GM21367 (cell line): Measurements from ENCODE around the gene ANKRD39.
A peak's percentile ranks its signal among the peaks of the same experiment; 100 is the strongest.

Experiments used
- ATAC-seq: cut with Tn5 transposase; IDR thresholded peaks from one replicate; pipeline ENCODE4 v1.9.1; 2021; ENCODE audit not compliant: unreplicated experiment

Gene ANKRD39

GRCh38 chr2:96831679-96832078, 26.1 kb downstream of the ANKRD39 start:
- no peak for ATAC-seq

GRCh38 chr2:96830044-96830562, 27.7 kb downstream of the ANKRD39 start:
- no peak for ATAC-seq

GRCh38 chr2:96828874-96829273, 28.9 kb downstream of the ANKRD39 start:
- ATAC-seq: no peak

DNA sequence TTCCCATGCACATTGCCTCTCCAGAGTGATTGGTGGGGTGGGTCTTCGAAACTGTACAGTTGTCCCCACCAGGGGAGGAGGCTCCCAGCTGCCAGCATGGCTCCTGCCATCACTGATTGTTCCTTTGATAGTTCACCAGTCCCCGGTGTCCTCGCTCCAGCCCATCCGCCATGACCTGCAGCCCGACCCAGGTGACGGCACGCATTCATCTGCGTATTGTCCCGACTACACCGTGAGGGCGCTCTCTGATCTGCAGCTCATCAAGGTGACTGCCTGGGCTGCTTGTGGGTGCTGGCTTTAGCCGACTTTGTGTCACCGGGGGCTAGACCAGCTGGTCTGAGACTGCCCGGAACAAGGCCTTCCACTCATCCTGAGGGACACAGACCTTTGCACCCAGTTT, 29.4 kb downstream of the ANKRD39 start:
- no peak for ATAC-seq

- ATAC-seq: no peak
Observed at GRCh38 chr2:96826546-96827278, 31.1 kb downstream of the ANKRD39 start.

DNA sequence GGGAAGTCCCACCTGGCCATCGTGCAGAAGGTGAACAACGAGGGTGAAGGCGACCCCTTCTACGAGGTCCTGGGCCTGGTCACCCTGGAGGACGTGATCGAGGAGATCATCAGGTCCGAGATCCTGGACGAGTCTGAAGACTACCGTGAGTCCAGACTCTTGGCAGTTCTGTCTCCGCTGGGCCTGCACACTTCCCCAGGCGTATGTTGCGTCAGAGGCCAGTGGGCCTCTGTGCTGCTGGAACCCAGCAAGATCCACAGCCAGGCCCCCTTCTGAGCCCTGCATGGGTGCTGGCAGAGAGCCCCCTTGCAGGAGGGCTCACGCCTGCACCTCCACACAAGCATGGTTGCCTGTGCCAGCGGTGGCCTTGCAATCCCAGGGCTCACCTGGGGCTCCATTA, 32.8 kb downstream of the ANKRD39 start:
- no peak for ATAC-seq

DNA sequence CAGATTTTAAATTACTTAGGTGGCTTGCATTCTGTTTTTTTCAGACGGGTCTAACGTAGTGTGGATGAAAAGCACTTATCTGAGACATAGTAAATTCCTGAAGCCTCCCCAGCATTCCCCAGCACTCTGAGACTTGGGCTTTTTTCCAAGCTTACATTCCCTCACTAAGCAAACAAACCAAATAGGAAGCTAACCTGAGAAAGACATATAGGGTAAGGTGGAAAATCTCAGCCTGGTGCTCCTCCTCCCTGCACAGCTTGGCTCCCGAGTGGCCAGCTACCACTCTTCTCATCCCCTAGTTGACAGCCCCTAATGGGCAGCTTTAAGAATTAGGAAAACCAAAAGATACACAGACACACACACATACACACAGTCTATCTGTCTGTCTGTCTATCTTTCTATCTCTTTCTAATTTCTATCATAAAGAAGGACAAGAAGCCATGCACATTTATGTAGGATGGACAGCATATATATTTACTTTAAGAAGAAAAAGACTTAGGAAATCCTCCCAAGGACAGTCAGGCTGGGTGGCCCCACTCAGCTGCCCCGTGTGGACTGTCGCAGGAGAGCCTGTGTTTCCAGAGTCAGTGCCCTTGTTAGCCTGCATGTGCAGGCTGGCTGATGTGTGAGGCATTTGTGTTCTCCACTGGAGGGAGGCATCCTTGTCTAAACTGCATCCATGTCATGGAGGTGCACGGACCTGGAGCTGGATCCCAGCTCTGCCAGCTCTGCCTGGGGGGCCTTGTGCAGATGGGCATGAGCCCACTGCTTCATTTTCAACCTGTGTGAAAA, 33.5 kb downstream of the ANKRD39 start:
- ATAC-seq: no peak

DNA sequence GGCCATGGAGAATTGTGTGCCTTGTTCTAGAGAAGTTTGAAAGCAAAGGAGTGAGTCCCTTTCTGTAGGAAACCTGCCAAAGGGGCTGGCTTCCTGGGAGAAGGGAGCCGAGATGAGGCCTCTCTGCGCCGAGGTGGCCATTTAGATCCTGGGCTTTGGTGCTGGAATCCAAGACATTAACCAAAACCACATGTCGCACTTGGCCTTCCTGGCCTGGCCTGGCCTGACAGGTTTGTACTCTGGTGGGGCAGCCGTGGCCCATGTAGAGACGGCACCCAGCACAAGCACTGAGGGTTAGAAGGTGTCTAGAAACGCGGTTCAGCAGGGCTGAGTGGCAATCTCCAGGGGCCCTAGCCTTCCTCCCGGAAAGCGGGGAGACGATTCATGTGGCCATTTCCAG, 34.6 kb downstream of the ANKRD39 start:
- no peak for ATAC-seq

- no peak for ATAC-seq
Observed at GRCh38 chr2:96822786-96823185, 35.0 kb downstream of the ANKRD39 start.

GRCh38 chr2:96821113-96821675, 36.6 kb downstream of the ANKRD39 start:
- ATAC-seq: no peak

- ATAC-seq: no peak
Observed at GRCh38 chr2:96819876-96820511, 37.8 kb downstream of the ANKRD39 start.

- ATAC-seq: no peak
Observed at GRCh38 chr2:96819128-96819875, 38.5 kb downstream of the ANKRD39 start.

GRCh38 chr2:96817882-96818281, 39.9 kb downstream of the ANKRD39 start:
- no peak for ATAC-seq

DNA sequence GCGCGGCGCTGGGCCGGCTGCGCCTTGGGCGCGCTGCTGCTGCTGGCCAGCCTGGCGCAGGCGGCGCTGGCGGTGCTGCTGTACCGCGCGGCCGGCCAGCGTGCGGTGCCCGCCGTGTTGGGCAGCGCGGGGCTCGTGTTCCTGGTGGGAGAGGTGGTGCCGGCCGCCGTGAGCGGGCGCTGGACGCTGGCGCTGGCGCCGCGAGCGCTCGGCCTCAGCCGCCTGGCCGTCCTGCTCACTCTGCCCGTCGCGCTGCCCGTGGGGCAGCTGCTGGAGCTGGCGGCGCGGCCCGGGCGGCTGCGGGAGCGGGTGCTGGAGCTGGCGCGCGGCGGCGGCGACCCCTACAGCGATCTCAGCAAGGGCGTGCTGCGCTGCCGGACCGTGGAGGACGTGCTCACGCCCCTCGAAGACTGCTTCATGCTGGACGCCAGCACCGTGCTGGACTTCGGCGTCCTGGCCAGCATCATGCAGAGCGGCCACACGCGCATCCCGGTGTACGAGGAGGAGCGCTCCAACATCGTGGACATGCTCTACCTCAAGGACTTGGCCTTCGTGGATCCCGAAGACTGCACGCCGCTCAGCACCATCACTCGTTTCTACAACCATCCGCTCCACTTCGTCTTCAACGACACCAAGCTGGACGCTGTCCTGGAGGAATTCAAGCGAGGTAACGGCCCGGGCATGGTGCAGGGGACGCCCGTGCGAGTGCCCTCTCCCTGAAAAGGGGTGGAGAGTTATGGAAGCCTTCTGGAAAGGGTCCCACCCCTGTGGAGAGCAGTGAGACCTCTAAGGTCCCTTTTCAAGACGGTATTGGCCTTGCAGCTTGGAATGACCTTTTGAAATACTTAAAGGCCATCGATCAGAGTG, 40.7 kb downstream of the ANKRD39 start:
- ATAC-seq: no peak

DNA sequence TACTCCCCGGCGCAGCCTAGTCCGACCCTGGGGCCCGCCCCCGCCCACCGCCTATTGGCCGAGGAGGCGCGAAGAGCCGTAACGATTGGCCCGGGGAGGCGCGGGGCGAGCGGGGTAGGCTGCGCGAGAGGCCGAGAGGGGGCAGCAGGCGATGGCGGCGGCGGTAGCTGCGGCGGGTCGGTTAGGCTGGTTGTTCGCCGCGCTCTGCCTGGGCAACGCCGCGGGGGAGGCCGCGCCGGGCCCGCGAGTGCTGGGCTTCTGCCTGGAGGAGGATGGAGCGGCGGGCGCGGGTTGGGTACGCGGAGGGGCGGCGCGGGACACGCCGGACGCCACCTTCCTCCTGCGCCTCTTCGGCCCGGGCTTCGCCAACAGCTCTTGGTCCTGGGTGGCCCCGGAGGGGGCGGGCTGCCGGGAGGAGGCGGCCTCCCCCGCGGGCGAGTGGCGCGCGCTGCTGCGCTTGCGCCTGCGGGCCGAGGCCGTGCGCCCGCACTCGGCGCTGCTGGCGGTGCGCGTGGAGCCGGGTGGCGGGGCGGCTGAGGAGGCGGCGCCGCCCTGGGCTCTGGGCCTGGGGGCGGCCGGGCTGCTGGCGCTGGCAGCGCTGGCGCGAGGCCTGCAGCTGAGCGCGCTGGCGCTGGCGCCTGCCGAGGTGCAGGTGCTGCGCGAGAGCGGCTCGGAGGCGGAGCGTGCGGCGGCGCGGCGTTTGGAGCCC, 41.5 kb downstream of the ANKRD39 start, which contains the start of gene CNNM3:
CNNM3 (plus strand) TSS at position 142 of the 709 bp plus-strand sequence; CDS start at position 152, 10 bp downstream.
- ATAC-seq: peak; percentile 78

GRCh38 chr2:96815326-96816126, 42.3 kb downstream of the ANKRD39 start:
- no peak for ATAC-seq

DNA sequence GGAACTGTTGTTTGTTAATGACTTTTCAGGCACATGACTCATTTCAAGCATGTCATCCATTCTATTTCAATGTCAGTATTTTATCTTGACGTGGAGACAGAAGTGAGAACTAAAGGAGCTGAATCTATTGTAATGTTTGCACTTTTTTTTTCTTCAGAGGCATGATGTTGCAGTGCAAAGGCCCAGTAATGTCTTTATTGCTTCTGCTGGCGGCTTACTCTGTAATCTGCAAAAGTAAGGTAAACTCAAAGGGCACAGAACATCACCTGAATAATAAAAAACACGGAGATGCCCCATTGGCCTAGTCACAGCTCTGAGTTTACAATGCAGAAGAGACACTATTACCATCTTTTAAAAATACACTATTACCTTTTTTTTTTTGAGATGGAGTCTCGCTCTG, 44.2 kb downstream of the ANKRD39 start:
- ATAC-seq: no peak

GRCh38 chr2:96811917-96812316, 45.9 kb downstream of the ANKRD39 start:
- no peak for ATAC-seq
